Hepatocyte (in vitro differentiated cells): ENCODE results near the gene DPP9.

ENCODE experiments used
- CTCF ChIP-seq: fragments of 200-600 bp; sonication (generic); IDR thresholded peaks from 2 replicates; pipeline ENCODE4 v1.5.1; 2016; ENCODE audit warnings: antibody characterized with exemption, mild to moderate bottlenecking; ENCODE audit not compliant: poor library complexity
- EZH2 ChIP-seq: fragments of 200-600 bp; sonication (generic); IDR thresholded peaks from 2 replicates; pipeline ENCODE4 v1.6.1; 2016; ENCODE audit warnings: antibody characterized with exemption, mild to moderate bottlenecking, borderline replicate concordance

DNA sequence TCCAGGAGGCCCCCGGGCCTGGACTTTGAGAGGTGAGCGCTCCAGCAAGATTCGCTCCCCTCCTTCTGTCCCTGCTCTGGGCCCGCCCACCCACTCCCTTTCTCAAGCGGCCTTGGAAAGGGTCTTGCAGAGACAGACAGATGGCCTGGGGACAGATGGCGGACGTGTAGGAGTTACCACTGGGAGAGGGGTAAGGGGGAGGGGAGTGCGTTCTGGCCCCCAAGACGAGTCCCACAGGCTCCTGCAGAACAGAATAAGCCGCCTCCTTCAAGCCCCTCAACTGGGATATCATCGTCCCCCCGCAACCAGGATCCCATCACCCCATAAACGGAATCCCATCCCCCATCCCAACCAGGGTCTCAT is 87.9 kb downstream of the DPP9 start:
- no peak for TF ChIP-seq EZH2
- TF ChIP-seq CTCF, result no peak
